ENCODE measurements around the gene CRYBG1.

Gene CRYBG1

DNA sequence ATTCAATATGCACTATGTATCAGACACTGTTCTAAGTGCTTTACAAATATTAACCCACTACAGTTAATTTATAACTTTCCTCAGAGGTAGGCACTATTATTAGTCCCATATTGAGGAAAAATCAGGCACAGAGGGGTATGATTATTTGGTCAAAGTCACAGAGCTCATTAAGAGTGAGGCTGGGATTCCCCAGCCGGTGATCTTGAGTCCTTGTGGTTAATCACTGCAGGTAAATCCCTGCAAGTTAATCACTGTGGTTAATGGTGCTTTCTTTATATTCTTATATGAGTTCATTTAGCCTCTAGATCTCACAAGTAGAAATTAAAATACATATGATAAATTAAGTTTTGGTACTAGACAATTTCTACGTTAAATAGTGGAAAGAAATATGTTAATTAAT lies 9.2 kb downstream of the CRYBG1 start:
- Histone ChIP-seq H3K9ac (ENCODE audit: low read length) (no peak overlapping the region), H3F3A (ENCODE audit: insufficient read depth, low read length) (no peaks in the 10 kb centered on the region), H2AFZ (ENCODE audit: low read length) (no peak overlapping the region), H3K36me3 (replicated peaks; ENCODE audit: insufficient read depth, low read length) (no peaks in the 10 kb centered on the region), H3K4me3 (ENCODE audit: low read length) (no peak overlapping the region), H4K20me1 (ENCODE audit: insufficient read depth, low read length) (no peaks in the 10 kb centered on the region), H3K4me1 (ENCODE audit: low read length) (no peaks in the 10 kb centered on the region), H3K27me3 (replicated peaks; ENCODE audit: insufficient read depth, low read length) (no peaks in the 10 kb centered on the region), H3K79me2 (ENCODE audit: low read length) (no peaks in the 10 kb centered on the region), H3K27ac (ENCODE audit: low read length) (no peak overlapping the region), H3K4me2 (ENCODE audit: low read depth, low read length) (no peak overlapping the region), H3K9me3 (replicated peaks; ENCODE audit: insufficient read depth, low read length) (no peaks in the 10 kb centered on the region), H3K9me2 (replicated peaks; ENCODE audit: insufficient read depth, low read length) (no peaks in the 10 kb centered on the region)
- TF ChIP-seq, protein P1, sequence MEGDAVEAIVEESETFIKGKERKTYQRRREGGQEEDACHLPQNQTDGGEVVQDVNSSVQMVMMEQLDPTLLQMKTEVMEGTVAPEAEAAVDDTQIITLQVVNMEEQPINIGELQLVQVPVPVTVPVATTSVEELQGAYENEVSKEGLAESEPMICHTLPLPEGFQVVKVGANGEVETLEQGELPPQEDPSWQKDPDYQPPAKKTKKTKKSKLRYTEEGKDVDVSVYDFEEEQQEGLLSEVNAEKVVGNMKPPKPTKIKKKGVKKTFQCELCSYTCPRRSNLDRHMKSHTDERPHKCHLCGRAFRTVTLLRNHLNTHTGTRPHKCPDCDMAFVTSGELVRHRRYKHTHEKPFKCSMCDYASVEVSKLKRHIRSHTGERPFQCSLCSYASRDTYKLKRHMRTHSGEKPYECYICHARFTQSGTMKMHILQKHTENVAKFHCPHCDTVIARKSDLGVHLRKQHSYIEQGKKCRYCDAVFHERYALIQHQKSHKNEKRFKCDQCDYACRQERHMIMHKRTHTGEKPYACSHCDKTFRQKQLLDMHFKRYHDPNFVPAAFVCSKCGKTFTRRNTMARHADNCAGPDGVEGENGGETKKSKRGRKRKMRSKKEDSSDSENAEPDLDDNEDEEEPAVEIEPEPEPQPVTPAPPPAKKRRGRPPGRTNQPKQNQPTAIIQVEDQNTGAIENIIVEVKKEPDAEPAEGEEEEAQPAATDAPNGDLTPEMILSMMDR (IDR thresholded peaks at IDR 0.05; ENCODE audit: low read length): no peak
- no peak for TF ChIP-seq EZH2 (optimal IDR thresholded peaks at IDR 0.05; ENCODE audit: low read depth, low read length)
- TF ChIP-seq EZH2phosphoT487 (IDR thresholded peaks at IDR 0.05; ENCODE audit: low read length): no peak
- DNase-seq: peak; percentile 45

DNA sequence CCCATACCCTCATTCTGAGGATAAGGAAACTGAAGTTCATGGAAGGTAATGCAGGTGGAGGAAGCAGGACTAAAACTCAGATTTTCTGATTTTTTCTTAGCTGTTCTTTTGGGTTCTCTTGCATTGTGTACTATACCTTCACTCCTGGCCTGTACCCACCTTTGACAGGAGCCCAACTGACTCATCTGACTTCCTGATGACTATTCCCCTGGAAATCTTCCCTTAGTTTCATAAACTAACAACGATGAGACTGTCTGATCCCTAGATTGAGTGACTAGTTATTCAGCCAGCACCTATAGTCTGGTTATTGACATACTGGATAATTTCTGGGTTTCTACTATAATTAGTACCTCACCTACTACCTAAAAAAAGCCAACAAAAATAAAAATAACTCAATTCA lies 10.1 kb downstream of the CRYBG1 start:
- Histone ChIP-seq H3K4me1 (ENCODE audit: low read length) (no peaks in the 10 kb centered on the region), H3K36me3 (replicated peaks; ENCODE audit: insufficient read depth, low read length) (no peaks in the 10 kb centered on the region), H3F3A (ENCODE audit: insufficient read depth, low read length) (no peaks in the 10 kb centered on the region), H3K27me3 (replicated peaks; ENCODE audit: insufficient read depth, low read length) (no peaks in the 10 kb centered on the region), H3K4me3 (ENCODE audit: low read length) (no peak overlapping the region), H4K20me1 (ENCODE audit: insufficient read depth, low read length) (no peaks in the 10 kb centered on the region), H2AFZ (ENCODE audit: low read length) (no peak overlapping the region), H3K9me3 (replicated peaks; ENCODE audit: insufficient read depth, low read length) (no peaks in the 10 kb centered on the region), H3K9me2 (replicated peaks; ENCODE audit: insufficient read depth, low read length) (no peaks in the 10 kb centered on the region), H3K27ac (ENCODE audit: low read length) (no peak overlapping the region), H3K9ac (ENCODE audit: low read length) (no peak overlapping the region), H3K79me2 (ENCODE audit: low read length) (no peaks in the 10 kb centered on the region), H3K4me2 (ENCODE audit: low read depth, low read length) (no peak overlapping the region)
- no peak for DNase-seq
- TF ChIP-seq EZH2 (optimal IDR thresholded peaks at IDR 0.05; ENCODE audit: low read depth, low read length) (no peak), EZH2phosphoT487 (IDR thresholded peaks at IDR 0.05; ENCODE audit: low read length) (no peak)

DNA sequence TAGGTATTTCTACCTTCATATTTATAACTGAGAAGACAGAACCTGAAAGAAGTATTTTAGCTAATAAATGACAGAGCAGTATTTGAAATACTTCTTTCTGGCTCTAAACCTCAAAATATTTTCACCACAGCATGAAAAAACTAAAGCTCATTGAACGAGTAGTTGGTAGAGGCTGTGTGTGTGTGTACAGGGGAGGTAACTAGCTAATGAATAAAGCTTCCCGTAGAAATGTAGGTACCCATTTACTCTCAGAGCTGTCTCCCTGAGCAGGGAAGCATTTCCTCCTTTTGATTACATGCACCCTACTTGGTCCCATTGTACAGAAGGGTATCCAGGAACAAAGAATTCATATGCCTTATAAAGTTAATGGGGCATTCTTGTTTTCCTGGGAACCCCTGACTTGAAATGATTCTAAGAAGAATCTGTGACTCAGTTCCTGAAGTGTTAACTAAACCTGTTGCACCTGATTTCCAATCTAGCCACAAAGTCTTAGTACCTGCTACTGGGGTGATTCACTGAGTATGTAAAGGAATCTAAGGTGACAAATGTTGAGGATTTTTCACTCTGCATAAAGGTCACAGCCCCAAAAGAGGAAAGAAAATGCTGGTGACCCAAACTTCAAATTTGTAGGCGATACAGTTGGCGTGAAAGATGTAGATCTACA lies 12.5 kb downstream of the CRYBG1 start:
- Histone ChIP-seq H3K27ac (ENCODE audit: low read length) (no peak overlapping the region), H3K4me3 (ENCODE audit: low read length) (no peak overlapping the region), H3K4me1 (ENCODE audit: low read length) (no peaks in the 10 kb centered on the region)

More for the DNA sequence above, 12.5 kb downstream of the CRYBG1 start:
- no peaks in the 10 kb centered on the region for H3K36me3 ChIP-seq (replicated peaks; ENCODE audit: insufficient read depth, low read length)
- H3K27me3 ChIP-seq (replicated peaks; ENCODE audit: insufficient read depth, low read length): no peaks in the 10 kb centered on the region
- H2AFZ ChIP-seq (ENCODE audit: low read length): no peak overlapping the region
- H4K20me1 ChIP-seq (ENCODE audit: insufficient read depth, low read length): no peaks in the 10 kb centered on the region
- no peak for DNase-seq
- H3K9ac ChIP-seq (ENCODE audit: low read length): no peak overlapping the region
- no peak overlapping the region for H3K4me2 ChIP-seq (ENCODE audit: low read depth, low read length)
- no peaks in the 10 kb centered on the region for H3K79me2 ChIP-seq (ENCODE audit: low read length)
- no peaks in the 10 kb centered on the region for H3K9me2 ChIP-seq (replicated peaks; ENCODE audit: insufficient read depth, low read length)
- H3K9me3 ChIP-seq (replicated peaks; ENCODE audit: insufficient read depth, low read length): no peaks in the 10 kb centered on the region
- TF ChIP-seq EZH2phosphoT487 (IDR thresholded peaks at IDR 0.05; ENCODE audit: low read length): no peak
- no peak for TF ChIP-seq EZH2 (optimal IDR thresholded peaks at IDR 0.05; ENCODE audit: low read depth, low read length)
- TF ChIP-seq, protein P1 (IDR thresholded peaks at IDR 0.05; ENCODE audit: low read length): no peak
- H3F3A ChIP-seq (ENCODE audit: insufficient read depth, low read length): no peaks in the 10 kb centered on the region
